Colon (tissue), 2 donors: ENCODE measurements around the gene ZC3H8.

Experiments
- FAIRE-seq: peaks from 2 replicates; lab custom pipeline; 2012; peaks lifted over from hg19 to GRCh38; lab: Jason Lieb, UNC
- donor health status: control.
- donor health status: control.

The ZC3H8 gene

DNA sequence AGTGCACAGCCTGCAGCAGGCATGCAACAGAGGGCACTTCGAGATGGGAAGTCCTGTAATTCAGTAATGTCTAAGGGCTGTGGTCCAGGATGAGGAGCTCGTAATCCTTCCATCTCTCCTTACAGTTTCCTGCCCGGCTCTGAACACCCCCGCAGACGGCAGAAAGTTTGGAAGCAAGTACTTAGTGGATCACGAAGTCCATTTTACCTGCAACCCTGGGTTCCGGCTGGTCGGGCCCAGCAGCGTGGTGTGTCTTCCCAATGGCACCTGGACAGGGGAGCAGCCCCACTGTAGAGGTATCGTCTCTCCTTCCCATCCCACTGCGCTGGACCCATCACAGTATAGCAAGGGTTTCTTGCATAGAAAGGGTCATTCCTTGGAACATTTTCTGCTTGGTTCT, 90.0 kb downstream of the ZC3H8 start:
- no peak for FAIRE-seq

DNA sequence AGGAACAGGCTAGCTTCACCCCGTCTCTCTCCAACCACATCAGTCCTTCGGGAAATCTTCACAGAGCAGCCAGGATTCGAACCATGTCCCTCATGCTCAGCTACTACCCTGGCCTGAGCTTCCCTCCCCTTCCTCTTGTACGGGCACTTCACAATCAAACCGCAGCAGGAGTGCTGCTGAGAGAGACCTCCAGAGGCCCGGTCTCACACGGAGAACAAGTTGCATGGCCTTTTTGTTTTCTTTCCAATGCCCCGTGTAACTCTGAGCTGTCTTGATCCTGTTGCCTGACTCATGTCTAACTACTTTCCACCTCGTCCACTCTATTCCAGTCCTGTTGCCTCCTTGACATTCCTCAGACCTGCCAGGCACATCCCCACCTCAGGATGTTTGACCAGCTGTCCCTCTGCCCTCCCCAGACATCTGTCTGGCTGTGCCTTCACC, 91.3 kb downstream of the ZC3H8 start:
- no peak for FAIRE-seq

DNA sequence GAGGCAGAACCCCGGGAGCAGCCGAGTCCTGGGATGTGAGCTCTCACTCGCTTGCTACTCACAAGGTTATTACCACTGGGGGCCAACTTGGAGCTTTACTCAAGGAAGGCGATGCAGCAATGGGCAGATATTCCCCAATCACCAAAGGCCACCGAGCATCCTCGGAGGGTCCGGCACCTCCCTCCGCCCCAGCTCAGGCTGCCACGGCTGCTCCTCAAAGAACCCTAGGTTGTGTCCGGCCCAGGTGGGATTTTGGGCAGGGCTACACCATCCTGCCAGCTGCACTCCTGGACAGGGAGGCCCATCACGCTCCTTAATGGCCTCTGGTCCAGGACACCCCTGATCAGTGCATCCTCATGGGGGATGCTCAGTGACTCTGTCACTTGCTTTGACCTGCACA, 91.9 kb downstream of the ZC3H8 start:
- no peak for FAIRE-seq

DNA sequence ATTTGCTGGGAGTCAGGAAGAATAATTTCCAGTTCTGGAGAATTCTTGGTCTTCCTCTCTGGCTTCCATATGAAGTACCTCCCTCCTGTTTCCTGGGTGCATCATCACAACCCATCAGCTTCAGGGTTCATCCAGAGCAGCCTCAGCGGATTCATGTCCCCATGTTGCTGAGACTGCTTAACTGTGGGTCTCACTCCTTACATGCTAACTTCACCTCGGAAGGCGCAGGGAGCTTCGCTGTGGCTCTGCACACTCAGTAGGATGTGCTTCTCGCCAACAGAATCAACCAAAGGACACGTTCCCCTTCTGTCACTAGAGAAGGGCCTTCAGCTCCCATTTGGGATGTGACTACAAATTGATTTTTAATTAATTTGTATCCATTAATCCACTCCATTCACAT, 92.5 kb downstream of the ZC3H8 start:
- no peak for FAIRE-seq
